AG20443 (cell line): ENCODE measurements around the gene RAB3C.

Experiments
- DNase-seq: peaks from one replicate; pipeline ENCODE4 v3.0.0; 2012; ENCODE audit warnings: low spot score, mixed read lengths

RAB3C gene

DNA sequence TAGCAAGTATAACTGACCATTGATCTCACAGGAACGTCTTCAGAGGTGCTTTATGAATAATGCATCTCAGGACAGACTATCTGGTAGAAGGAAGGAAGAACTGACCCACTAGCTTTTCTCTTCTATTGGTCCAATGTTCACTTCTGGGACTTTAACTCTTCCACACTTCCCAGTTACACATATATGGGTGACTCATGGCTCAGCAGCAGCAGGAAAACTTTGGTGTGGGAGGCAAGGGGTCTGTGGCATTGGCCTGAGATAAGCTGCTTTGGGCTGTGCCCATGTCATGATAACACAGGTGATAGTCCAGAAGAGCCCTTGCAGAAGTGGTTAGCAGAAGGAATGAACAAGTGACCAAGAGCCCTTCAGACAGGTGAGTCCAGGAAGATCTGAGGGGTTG is 148.8 kb downstream of the RAB3C start:
- no peak for DNase-seq

DNA sequence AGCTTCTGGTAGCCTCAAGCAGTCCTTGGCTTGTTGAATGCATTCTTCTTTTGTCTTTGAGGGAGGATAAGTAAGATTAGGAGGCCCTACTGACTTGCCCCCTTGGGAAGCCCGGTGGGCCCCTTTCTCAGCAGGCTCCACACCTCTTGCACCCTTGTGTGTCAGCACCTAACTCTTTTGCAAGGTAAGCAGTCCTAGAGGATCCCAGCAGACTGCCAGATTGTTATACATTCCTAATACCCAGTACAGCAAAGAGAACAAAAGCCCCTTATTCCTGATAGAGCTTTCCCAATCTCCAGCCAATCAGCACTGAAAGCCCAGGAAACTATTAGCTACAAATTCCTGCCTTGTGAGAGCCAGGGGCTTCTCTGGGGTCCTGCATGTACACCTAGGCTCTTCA is 152.8 kb downstream of the RAB3C start:
- no peak for DNase-seq

DNA sequence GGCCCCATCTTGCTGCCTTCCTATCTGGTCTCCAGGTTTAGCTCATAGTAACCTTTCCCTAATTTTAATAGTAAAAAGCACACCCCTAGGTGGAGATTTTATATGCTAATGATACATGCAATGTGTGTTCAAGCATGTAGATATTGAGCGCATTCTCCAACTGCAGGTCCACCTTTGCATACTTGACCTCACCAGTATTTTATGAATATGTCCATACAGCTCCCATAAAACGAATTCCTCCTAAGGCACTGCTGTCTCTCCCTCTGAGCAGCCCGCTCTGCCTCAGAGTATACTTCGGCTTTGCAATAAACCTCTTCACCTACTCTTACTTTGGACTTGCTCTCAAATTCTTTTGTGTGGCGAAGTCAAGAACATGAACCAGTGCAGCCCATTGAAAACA is 153.3 kb downstream of the RAB3C start:
- no peak for DNase-seq

DNA sequence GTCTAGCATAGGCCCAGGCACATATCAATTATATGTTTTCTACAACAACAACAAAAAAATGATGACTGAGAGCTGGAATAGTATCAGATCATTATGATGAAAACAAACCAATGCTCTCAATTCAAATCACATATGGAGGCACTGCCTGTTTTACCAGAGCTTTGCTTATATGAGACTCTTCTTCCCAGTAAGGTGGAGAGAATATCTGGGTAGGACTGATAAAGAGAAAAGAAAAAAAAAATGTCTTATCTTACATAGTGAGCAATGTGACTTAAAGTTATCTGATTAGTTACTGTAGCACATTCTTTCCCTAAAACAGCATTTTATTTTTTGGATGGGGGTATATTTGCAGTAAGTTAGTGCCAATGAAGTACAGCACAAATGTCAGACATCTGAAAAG is 154.8 kb downstream of the RAB3C start:
- DNase-seq: no peak

DNA sequence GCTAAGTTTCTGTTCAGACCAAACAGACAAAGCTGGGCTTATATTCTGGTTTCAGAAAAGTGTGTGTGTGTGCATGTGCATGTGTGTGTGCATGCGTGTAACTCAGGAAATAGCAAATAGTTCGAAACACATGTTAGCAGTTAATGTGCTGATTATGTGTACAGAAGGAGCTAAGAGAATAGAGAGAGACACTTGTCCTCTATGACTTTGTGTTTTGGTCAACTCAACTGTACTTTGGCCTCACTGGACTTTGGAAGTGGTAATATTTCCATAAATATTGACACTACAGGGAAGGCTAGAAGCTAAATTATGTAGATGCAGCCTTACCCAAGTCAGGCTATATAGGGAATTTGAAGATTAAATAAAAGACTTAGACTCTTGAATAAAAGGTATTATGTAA is 155.5 kb downstream of the RAB3C start:
- DNase-seq: no peak

DNA sequence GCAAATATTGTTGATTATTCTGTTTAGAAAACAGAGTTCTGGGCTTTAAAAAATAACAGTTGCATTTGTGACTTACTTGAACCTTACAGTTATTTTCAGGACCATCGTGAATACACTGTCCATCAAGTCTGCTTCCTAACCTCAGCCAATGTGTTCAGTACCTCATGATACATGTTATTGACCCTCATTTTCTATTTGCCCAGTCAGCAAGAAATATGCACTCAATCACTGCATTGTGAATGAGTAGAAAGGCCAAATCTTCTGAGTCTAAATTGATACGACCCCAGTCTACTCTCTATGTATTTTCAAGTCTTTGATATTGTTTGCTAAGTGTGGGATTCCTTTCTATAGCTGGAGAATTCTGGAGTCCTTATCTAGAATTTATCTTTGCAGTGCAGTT is 156.2 kb downstream of the RAB3C start:
- no peak for DNase-seq

DNA sequence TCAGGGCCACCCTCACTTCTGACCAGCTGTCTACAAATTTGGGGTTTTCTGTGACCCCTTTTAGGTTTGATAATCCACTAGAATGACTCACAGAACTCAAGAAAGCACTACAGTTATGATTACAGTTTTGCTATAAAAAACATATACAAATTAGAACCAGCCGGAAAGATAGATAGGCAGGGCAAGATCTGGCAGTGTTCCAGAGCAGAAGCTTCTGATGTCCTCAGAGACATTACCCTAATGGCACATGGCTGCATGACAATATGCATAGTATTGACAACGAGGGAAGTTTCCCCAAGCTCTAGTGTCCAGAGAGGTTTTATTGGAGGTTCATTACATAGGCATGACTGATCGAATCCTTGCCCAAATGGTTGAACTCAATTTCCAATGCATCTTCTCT is 158.1 kb downstream of the RAB3C start:
- no peak for DNase-seq

DNA sequence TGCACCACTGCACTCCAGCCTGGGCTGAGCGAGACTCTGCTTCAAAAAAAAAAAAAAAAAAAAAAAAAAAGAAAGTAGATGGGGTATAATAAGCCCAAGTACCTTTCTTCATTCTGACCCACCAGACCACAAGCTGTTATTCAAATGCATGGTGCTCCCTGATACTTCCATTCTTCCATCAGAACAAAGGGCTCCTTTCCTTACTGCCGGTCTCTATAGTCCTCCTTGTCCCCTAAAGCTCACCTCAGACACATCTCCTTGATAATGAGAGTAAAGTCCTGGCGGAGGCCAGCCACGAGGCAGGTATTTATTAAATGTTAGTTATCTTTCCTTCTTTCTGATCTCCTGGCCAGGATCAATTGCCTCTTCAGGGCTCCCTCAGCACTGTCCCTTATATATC is 162.5 kb downstream of the RAB3C start:
- no peak for DNase-seq

DNA sequence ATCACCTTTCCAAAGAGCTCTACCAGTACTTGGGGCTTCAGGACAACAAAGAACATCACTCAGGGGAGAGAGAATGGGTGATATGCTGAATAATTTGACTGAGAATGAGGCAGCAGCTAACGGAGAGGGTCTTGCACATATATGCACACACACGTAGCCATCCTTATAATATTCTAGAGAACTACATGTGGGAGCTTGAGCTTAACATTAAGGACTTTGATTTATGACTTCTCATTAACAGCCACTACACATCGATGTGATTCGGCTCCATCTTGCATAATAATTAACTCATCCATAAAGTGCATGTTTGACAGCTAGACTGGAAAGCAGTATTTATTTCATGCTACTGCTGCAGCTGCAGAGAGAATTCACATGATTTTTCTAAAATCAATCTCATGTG is 163.4 kb downstream of the RAB3C start:
- no peak for DNase-seq

DNA sequence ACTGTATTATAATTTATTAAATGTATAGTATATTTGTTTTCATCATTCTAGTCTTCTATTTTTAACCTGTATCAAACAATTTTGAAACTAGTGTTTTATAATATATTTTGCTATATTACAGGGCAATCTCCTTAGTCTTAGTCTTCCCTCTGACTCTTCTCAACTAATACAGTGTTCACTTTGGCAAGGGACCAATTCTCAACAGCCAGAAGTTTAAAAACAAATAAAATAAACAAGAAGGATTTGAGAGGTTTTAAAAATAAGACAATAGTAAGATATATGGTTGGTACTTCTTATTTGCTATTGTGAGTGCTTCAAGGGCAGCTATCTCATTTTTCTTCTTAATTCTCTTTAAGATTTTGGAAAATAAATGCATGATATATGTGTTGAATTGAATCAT is 167.2 kb downstream of the RAB3C start:
- DNase-seq: no peak

DNA sequence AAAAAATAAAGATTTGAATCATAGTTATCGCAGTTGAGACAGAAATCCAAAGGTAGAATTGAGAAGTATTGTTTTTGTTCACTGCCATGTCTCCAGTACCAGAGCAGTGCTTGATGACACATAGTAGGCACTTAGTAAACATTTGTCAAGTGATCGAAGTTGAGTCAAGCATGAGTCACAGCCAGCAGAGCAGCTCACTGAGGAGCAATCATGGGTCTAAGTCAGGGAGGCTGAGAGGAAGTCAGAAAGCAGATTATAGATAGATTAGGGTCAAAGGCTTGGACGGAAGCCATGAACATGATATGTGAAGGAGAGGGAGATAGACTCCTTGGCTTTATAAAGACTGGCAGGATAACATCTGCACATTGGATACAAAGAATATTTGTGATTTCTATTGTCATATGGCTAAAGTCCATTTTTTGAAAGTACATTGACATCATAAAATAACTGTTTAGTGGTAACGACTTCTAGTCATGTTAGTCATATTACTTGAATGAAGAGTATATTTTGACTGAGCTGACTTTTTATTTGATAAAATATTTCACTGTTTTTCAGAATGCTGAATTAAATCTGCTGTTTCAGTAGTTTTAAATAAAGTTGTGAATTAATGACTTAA is 168.5 kb downstream of the RAB3C start:
- DNase-seq: no peak

DNA sequence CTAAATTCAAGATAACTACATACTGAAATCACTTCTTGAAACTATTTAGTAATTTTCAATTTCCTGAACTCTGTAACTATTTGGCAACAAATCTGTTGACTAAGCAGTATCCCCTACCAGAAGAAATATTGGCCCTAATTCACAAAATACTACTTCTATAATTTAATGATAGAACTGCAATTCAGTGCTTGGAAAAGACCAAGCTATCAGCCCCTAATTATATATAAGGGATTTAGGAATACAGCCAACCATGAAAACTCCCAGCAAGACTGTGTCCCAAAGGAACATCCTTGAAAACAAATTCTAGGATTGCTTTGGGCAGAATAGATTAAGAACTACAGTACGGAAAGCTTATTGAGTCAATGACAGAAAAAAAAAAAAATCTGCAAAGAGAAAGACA is 169.2 kb downstream of the RAB3C start:
- DNase-seq: no peak

DNA sequence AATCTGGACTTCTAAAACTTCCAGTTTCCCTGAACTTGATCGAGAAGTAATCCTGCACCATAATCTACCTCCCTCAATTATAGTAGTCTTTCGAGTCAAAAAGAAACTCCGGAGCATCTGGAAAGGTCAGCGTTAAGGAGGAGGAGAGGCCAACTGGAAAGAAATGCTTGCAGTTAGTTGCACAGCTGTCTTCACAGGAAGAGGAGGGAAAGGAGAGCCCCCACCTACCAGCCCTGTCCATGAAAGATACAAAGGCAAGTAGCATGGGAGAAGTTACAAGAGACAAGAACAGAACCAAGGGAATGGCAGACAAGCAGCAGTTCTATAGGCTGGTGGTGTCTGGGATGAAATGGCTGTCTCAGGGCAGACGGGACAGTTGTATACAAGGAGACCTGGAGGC is 170.6 kb downstream of the RAB3C start:
- DNase-seq: no peak

DNA sequence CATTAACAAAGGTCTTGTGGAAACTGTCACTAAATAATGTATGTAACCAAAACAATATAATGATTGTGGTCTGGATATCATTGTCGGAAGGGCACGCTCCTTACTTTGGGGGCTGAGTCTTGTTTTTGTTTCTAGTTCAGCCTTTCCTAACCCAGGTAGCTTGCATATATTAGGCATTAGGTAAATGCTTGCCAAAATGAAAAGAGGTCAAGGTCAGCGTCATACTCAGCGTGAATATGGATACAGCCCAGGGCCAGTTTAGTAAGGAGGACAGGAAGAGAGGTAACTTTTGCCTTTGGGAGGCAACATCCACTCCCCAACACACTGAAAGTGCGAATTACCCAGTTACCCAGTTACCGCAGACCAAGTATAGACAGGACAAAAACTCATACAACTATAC is 171.4 kb downstream of the RAB3C start:
- no peak for DNase-seq

DNA sequence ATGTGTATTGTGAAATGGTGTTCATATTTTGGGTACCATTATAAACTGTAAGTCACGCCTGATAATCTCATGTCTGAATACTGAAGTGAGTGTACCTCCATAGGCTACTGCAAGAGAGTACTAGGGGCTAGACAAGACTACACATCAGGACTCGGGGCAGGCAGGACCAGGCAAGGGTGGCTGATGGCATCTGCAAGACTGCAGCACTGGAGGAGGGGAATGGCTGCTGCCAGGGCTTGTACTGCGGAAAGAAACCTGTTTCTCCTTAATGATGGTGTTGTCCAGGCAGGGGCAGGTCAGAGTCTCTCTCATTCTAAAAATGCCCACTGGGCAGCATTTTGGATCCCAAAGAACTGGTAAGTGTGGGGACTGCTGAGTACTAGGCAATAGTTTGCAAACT is 172.5 kb downstream of the RAB3C start:
- DNase-seq: no peak

DNA sequence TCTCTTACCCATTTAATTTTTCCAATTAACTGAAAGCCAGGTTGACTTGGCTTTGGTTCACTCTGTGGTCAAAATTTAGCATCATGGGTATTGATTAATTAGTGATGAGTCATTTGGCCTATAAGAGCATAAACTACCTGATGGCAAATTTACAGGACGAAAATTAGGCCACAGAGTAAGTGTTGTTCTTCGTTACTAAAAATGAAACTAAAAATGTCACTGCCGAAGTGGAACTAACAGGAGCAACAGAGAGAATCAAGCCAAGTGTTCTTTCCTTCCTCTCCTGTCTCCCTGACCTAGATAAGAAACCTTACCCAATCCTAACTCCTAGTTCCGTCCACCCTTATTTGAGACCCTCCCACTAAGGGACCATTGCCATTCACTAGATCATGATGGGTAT is 176.9 kb downstream of the RAB3C start:
- DNase-seq: no peak

DNA sequence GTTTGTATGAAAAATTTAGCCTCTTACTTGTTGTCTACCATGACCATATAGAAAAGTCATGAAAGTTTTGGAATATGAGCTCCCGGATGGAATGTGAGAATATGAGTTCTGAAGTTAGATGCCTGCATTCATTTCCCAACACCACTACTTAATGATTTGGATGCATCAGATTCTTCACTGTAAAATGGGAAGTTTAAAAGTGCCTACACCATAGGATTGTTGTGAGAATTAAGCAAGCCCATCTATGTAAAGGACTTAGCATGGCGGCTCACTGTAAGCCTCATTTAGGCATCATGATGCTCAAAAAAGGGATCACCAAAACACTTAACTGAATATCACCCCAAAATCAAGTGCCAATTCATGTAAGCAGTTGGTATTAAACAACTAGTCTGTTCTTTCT is 177.3 kb downstream of the RAB3C start:
- DNase-seq: no peak

DNA sequence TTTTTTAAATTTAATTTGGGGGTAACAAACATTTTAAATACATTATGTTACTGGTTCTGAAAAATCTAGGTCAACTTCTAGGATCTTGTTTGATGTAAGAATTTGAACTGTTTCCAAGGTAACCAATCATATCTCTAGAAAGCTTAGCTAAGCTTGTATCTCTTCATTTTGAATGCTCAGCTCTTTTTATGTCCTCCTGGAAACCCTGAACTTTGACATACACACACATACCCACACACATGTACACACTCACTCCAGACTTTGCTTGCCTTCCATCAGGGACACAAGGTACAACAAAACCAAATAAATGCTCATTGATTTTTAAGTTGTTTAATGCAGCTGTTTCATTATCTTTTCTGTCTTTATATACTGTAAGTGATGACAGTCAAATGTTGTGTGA is 178.5 kb downstream of the RAB3C start:
- DNase-seq: no peak

DNA sequence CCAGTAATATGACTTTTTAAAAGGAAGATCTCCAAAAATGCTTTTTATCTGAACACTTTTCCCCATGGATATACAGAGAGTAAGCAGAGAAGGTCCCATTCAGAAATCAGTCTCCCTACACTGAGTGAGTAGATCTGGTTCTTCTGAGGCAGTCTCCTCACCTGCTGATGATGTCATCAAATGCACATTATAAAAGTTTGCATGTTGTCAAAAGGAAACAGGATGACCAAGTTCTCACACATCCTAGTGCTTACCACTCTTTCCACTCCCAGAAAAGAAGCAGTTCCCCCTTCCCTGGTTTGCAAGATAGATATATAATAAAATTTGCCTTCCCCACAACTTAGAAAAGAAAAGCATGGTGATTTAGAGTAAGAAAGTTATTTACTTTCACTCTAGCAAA is 180.5 kb downstream of the RAB3C start:
- no peak for DNase-seq

DNA sequence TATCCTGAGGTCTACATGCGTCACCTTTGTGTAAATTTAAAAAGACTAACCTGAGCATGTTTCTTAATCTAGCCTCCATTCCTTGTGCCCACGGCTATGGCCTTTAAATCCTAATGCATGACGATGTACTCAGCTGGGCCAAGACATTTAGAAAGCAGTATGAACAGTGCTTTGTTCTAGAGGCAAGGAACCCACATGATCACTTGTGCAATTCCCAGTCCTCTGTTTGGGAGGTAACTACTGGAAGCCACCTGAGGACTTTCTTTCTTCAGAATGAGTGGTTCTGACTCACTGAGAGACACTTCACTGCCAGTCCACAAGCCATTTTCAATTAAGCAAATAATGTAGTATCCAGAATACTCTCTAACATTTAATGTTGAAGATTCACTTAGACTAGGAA is 181.3 kb downstream of the RAB3C start:
- no peak for DNase-seq

DNA sequence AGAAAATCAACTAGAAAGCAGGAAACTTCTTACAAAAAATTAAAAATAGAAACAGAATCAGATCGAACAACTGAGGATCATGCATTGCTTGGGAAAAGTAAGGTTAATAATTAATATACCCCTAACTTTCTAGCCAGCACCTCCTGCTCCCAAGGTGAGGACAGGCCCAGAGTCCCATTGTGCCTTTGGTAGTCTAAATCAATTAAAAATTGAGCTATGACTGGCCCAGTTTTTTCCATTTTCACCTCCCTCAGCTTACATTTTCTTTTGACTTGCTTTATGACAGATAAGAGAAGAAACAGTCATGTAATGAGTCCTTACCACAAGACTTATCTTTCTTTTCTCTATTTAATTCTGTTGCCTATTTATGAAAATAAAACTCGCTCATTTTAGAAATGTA is 182.2 kb downstream of the RAB3C start:
- no peak for DNase-seq

DNA sequence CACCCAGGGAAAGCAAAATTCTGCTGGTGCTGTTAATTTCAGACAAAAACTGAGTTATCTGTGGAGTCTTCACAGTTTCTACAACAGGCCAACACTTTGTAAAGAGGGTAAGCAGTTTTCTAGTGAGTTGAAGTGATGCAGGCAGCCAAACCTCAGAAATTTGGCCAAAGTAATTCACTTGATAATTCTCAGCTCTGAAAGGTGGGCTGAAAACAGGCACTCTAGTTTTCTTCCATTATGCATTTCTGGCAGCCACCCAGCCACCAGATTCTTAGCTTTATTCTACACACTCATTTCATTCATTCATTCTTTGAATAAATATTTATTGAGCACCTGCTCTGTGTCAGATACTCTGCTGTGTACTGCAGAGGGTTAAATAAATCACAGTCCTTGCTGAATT is 184.2 kb downstream of the RAB3C start:
- DNase-seq: no peak

DNA sequence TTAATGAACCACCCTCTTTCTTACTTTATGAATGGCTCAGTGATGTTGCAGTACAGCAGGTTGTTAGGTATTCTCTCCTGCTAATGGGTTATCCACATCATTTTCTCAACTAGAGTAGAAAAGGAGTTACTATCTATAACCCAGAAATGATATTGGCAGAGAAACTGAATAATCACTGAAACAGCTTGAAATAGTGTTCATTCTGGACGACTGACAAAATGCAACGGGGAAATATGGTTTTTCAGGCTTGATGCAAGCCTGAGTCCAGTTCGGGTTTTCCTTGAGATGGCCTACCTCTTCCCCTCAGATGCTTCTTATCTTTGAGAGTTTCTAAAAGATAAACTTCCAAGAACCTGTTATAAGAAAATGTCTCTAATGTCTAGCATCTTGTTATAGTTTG is 187.3 kb downstream of the RAB3C start:
- DNase-seq: no peak

DNA sequence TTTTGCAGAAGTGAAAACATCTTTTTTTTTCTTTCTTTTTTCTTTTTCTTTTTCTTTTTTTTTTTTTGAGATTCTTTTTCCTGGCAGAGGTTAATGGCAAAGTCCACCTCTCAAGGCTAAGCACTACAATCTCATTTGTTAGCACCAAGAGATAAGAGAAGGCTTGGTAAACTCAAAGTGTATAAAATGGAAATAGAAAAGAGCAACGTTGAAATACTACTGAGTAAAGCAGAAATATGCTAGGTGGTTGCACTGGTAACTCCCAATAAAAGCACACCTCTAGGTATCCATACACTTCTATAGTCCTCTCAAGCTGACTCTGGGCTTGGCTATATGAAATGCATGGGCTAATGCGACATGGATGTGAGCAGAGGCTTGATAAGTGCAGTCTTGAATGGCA is 188.9 kb downstream of the RAB3C start:
- no peak for DNase-seq
